K562 (cell line): ENCODE results near the gene CBX8. TPM values are rescaled to one million over a fixed set of nuclear protein-coding genes. Genes with fewer than 3 reads are reported as not detected.

Experiments used
- ARID3B ChIP-seq: fragments of 250-450 bp; sonication (Bioruptor Pico); IDR thresholded peaks from 2 replicates; pipeline ENCODE4 v1.4.0; 2020; ENCODE audit warnings: borderline replicate concordance
- CHD7 ChIP-seq: fragments of 200-600 bp; sonication (generic); IDR thresholded peaks from one replicate; pipeline ENCODE4 v1.6.1; 2012; ENCODE audit warnings: mild to moderate bottlenecking, low read depth, low read length, inconsistent platforms
- CXXC5 ChIP-seq: fragments of 250-450 bp; sonication (Bioruptor Pico); IDR thresholded peaks from 2 replicates; pipeline ENCODE4 v1.8.0; 2022; ENCODE audit warnings: inconsistent platforms, mild to moderate bottlenecking, moderate library complexity
- KLF1 ChIP-seq: fragments of 450-650 bp; IDR thresholded peaks from 2 replicates; pipeline ENCODE4 v1.6.1; 2016; ENCODE audit warnings: missing genetic modification characterization, missing compliant biosample characterization
- MAFF ChIP-seq: IDR thresholded peaks from 2 replicates; pipeline ENCODE4 v1.6.1; 2012; ENCODE audit warnings: low read length, improper control_type of control experiment
- TCF7 ChIP-seq: sonication (generic); IDR thresholded peaks from 2 replicates; pipeline ENCODE4 v1.6.1; 2016; ENCODE audit warnings: antibody characterized with exemption, borderline replicate concordance
- ZBTB7A ChIP-seq: IDR thresholded peaks from 2 replicates; pipeline ENCODE4 v1.6.1; 2011; ENCODE audit warnings: low read depth, mild to moderate bottlenecking, low read length, moderate library complexity, borderline replicate concordance; ENCODE audit not compliant: control insufficient read depth
- ZC3H4 ChIP-seq: sonication (generic); formaldehyde crosslinking; IDR thresholded peaks from 2 replicates; pipeline ENCODE4 v1.9.0; 2021; ENCODE audit warnings: missing genetic modification reagents, borderline replicate concordance
- ZNF347 ChIP-seq: fragments of 450-650 bp; formaldehyde crosslinking; IDR thresholded peaks from 2 replicates; pipeline ENCODE4 v1.4.0; 2020; ENCODE audit warnings: low read depth, mild to moderate bottlenecking, moderate library complexity
- polyA plus RNA-seq, 8 experiments: library from polyadenylated mRNA; depleted of rRNA in 4 of 8; stranded (reverse) in 5 of 8; unstranded in 3 of 8; fragments of >200 nt; fragmentation: Nextera tagmentation in 2 of 8; fragmentation: Illumina TruSeq in 1 of 8; extraction: Ambion mirVana in 2 of 8; extraction: Trizol in 1 of 8; gene quantifications; 2 replicates each; pipeline versions ENCODE4 v1.2.1 to v1.2.3, GENCODE V29; 2011 to 2014; ENCODE audit warnings: inconsistent platforms in 1 of 8, missing spikeins in 1 of 8
- total RNA-seq, 7 experiments: library from RNA; depleted of rRNA in 6 of 7; stranded (reverse); fragments of >200 nt in 6 of 7; fragmentation: Illumina TruSeq in 2 of 7; extraction: Trizol in 2 of 7; gene quantifications; 2 replicates each; pipeline versions ENCODE4 v1.2.1 to v1.2.3, GENCODE V29; 2011 to 2021; ENCODE audit warnings: low replicate concordance in 1 of 7
- TF ChIP-seq, protein P1 (sequence below): sonication (generic); formaldehyde crosslinking; IDR thresholded peaks from 2 replicates; pipeline ENCODE4 v1.8.1; 2023; ENCODE audit warnings: mild to moderate bottlenecking, missing genetic modification reagents
- TF ChIP-seq, protein P2 (sequence below): sonication (generic); formaldehyde crosslinking; IDR thresholded peaks from 2 replicates; pipeline ENCODE4 v1.8.0; 2023; ENCODE audit warnings: mild to moderate bottlenecking, missing genetic modification reagents

CBX8 gene
- total and polyA plus RNA-seq, 9 of the 15 experiments (the other 6 are each of a cell fraction or from before 2014, with no cell fraction given) = 0.08 to 11.9 (median 2.6) TPM

DNA sequence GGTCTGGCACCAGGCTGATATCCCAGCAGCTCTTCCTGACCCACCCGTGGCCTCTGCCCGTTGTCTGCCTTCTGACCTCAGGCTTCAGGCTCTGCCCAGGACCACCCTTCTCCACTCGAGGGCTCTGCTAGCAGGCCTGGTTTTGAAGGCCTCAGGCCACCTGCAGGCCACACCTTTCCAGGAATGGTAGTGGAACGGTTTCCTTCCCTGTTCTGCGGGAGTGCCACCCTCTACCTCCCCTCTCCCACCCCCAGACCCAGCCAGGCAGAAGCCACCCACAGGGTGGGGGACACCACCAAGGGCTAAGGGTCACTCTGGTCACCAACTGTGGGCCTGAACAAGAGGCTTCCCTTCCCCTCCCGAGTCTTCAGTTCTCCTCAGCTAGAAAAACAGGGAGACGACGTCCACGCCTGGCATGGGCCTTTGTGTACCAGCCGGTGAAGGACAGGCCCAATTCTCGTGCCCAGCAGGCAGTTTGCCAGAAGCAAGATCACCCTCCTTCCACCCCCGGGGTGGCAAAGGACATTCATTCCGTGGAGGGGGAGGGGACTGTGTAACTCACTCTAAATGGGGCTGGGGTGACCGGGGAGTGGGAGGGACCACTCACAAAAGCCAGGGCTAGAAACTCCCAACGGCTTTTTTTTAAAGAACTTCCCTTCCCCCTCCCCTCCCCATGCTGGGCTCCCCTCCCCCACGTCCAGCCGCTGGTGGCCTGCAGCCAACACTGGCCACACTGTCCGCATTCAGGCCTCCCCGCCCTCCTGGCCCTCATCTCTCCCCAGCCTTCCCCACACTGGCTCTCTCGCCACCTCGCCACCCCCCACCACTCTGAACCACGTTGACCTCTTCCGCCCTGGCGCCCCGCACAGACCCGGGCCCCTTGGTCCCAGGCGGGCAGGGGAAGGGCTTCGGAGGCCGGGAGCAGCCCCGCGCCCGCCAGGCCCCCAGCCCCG, 34.7 kb upstream of the CBX8 start (continued):
- TF ChIP-seq CHD7 = no peak
- no peak for TF ChIP-seq ZC3H4 (CRISPR knock-in tag)
- peak; percentile 27 for TF ChIP-seq CXXC5 (CRISPR knock-in tag)
- TF ChIP-seq ZNF347 = no peak
- TF ChIP-seq, protein P1, sequence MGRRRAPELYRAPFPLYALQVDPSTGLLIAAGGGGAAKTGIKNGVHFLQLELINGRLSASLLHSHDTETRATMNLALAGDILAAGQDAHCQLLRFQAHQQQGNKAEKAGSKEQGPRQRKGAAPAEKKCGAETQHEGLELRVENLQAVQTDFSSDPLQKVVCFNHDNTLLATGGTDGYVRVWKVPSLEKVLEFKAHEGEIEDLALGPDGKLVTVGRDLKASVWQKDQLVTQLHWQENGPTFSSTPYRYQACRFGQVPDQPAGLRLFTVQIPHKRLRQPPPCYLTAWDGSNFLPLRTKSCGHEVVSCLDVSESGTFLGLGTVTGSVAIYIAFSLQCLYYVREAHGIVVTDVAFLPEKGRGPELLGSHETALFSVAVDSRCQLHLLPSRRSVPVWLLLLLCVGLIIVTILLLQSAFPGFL (CRISPR knock-in tag) = no peak
- TF ChIP-seq TCF7 = no peak
- TF ChIP-seq, protein P2, sequence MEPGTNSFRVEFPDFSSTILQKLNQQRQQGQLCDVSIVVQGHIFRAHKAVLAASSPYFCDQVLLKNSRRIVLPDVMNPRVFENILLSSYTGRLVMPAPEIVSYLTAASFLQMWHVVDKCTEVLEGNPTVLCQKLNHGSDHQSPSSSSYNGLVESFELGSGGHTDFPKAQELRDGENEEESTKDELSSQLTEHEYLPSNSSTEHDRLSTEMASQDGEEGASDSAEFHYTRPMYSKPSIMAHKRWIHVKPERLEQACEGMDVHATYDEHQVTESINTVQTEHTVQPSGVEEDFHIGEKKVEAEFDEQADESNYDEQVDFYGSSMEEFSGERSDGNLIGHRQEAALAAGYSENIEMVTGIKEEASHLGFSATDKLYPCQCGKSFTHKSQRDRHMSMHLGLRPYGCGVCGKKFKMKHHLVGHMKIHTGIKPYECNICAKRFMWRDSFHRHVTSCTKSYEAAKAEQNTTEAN (CRISPR knock-in tag) = no peak
- TF ChIP-seq ZBTB7A = peak; percentile 91
- TF ChIP-seq ARID3B (CRISPR knock-in tag) = no peak
- TF ChIP-seq MAFF = no peak
- no peak for TF ChIP-seq KLF1 (tag)
